Neural cell (in vitro differentiated cells): ENCODE results near the gene HSD3B7. TPM values are rescaled to one million over a fixed set of nuclear protein-coding genes. Genes with fewer than 3 reads are reported as not detected.

Source experiments
- H2AFZ ChIP-seq: fragments of 200-600, 300-800 bp; sonication (generic), shearing (Covaris generic); 2 replicates; pipeline ENCODE4 v1.6.0; 2014; ENCODE audit warnings: low read depth, mild to moderate bottlenecking, antibody characterized with exemption, low read length, moderate library complexity
- H3F3A ChIP-seq: fragments of 200-600 bp; shearing (Covaris generic); 2 replicates; pipeline ENCODE4 v1.6.1; 2016; ENCODE audit warnings: mild to moderate bottlenecking, moderate library complexity, mixed read lengths, antibody characterized with exemption, low read length; ENCODE audit not compliant: insufficient read depth, poor library complexity, severe bottlenecking
- H3K27ac ChIP-seq: fragments of 200-600, 300-800 bp; sonication (generic), shearing (Covaris generic); 2 replicates; pipeline ENCODE4 v1.5.1; 2014; ENCODE audit warnings: mild to moderate bottlenecking, low read length, moderate library complexity
- H3K27me3 ChIP-seq: fragments of 300-800, 200-600 bp; sonication (generic), shearing (Covaris generic); 2 replicates; pipeline ENCODE4 v1.6.0; 2014; ENCODE audit warnings: mild to moderate bottlenecking, low read depth, low read length, moderate library complexity; ENCODE audit not compliant: insufficient read depth
- H3K36me3 ChIP-seq: fragments of 300-800, 200-600 bp; sonication (generic), shearing (Covaris generic); 2 replicates; pipeline ENCODE4 v1.5.1; 2014; ENCODE audit warnings: mild to moderate bottlenecking, antibody characterized with exemption, low read length, moderate library complexity; ENCODE audit not compliant: insufficient read depth
- H3K4me2 ChIP-seq: fragments of 300-800, 200-600 bp; sonication (generic), shearing (Covaris generic); 2 replicates; pipeline ENCODE4 v1.6.0; 2014; ENCODE audit warnings: mild to moderate bottlenecking, low read length
- H3K4me3 ChIP-seq: fragments of 300-800, 200-600 bp; sonication (generic), shearing (Covaris generic); 2 replicates; pipeline ENCODE4 v1.5.1; 2014; ENCODE audit warnings: mild to moderate bottlenecking, low read length, moderate library complexity
- H3K79me2 ChIP-seq: fragments of 200-600 bp; shearing (Covaris generic); replicated peaks from 2 replicates; pipeline ENCODE4 v1.6.0; 2014; ENCODE audit warnings: mild to moderate bottlenecking, low read length, moderate library complexity; ENCODE audit not compliant: insufficient read depth
- H3K9ac ChIP-seq: fragments of 300-800, 200-600 bp; sonication (generic), shearing (Covaris generic); 2 replicates; pipeline ENCODE4 v1.6.1; 2016; ENCODE audit warnings: mild to moderate bottlenecking, low read length, mixed read lengths
- H3K9me2 ChIP-seq: fragments of 200-600 bp; shearing (Covaris generic); 2 replicates; pipeline ENCODE4 v1.6.1; 2016; ENCODE audit warnings: mild to moderate bottlenecking, low read length, mixed read lengths; ENCODE audit not compliant: insufficient read depth
- H3K9me3 ChIP-seq: fragments of 200-600, 300-800 bp; sonication (generic), shearing (Covaris generic); 2 replicates; pipeline ENCODE4 v1.6.1; 2016; ENCODE audit warnings: mild to moderate bottlenecking, mixed run types, low read length, moderate library complexity, mixed read lengths
- H4K20me1 ChIP-seq: fragments of 200-600 bp; shearing (Covaris generic); 2 replicates; pipeline ENCODE4 v1.6.1; 2016; ENCODE audit warnings: mild to moderate bottlenecking, mixed run types; ENCODE audit not compliant: insufficient read depth
- EP300 ChIP-seq: fragments of 450-650 bp; conservative IDR thresholded peaks from 2 replicates; pipeline ENCODE4 v1.6.1; 2014; ENCODE audit warnings: antibody characterized with exemption, mild to moderate bottlenecking, moderate library complexity; ENCODE audit not compliant: poor library complexity, severe bottlenecking
- EZH2 ChIP-seq: fragments of 200-600, 300-800 bp; shearing (Covaris generic), sonication (generic); IDR thresholded peaks from 2 replicates; pipeline ENCODE4 v1.6.1; 2014; ENCODE audit warnings: antibody characterized with exemption, low read length, borderline replicate concordance, mild to moderate bottlenecking; ENCODE audit not compliant: insufficient read depth, poor library complexity, severe bottlenecking
- MXI1 ChIP-seq: fragments of 450-650 bp; conservative IDR thresholded peaks from 2 replicates; pipeline ENCODE4 v1.6.1; 2014; ENCODE audit warnings: antibody characterized with exemption, mild to moderate bottlenecking; ENCODE audit not compliant: poor library complexity, severe bottlenecking
- POLR2AphosphoS5 ChIP-seq: IDR thresholded peaks from 2 replicates; pipeline ENCODE4 v1.6.1; 2012
- RAD21 ChIP-seq: fragments of 450-650 bp; conservative IDR thresholded peaks from 2 replicates; pipeline ENCODE4 v1.6.1; 2014; ENCODE audit warnings: antibody characterized with exemption, mild to moderate bottlenecking, moderate library complexity
- SMC3 ChIP-seq: fragments of 450-650 bp; conservative IDR thresholded peaks from 2 replicates; pipeline ENCODE4 v1.6.1; 2014; ENCODE audit warnings: antibody characterized with exemption, mild to moderate bottlenecking, moderate library complexity; ENCODE audit not compliant: poor library complexity
- TAF1 ChIP-seq: IDR thresholded peaks from 2 replicates; pipeline ENCODE4 v1.6.1; 2012; ENCODE audit warnings: low read depth
- polyA plus RNA-seq: library from polyadenylated mRNA; depleted of rRNA; stranded (reverse); fragments of >200 nt; gene quantifications from 2 replicates; pipeline ENCODE4 v1.2.3, GENCODE V29; 2014
- TF ChIP-seq, protein P1 (sequence below): IDR thresholded peaks from 2 replicates; pipeline ENCODE4 v1.6.1; 2012; ENCODE audit warnings: borderline replicate concordance
- TF ChIP-seq, protein P2 (sequence below): fragments of 450-650 bp; IDR thresholded peaks from 2 replicates; pipeline ENCODE4 v1.5.1; 2014; ENCODE audit warnings: antibody characterized with exemption, mild to moderate bottlenecking, moderate library complexity; ENCODE audit not compliant: poor library complexity, severe bottlenecking

The HSD3B7 gene
- polyA plus RNA-seq, 1 donor from 2014 or later: 3.4 TPM

DNA sequence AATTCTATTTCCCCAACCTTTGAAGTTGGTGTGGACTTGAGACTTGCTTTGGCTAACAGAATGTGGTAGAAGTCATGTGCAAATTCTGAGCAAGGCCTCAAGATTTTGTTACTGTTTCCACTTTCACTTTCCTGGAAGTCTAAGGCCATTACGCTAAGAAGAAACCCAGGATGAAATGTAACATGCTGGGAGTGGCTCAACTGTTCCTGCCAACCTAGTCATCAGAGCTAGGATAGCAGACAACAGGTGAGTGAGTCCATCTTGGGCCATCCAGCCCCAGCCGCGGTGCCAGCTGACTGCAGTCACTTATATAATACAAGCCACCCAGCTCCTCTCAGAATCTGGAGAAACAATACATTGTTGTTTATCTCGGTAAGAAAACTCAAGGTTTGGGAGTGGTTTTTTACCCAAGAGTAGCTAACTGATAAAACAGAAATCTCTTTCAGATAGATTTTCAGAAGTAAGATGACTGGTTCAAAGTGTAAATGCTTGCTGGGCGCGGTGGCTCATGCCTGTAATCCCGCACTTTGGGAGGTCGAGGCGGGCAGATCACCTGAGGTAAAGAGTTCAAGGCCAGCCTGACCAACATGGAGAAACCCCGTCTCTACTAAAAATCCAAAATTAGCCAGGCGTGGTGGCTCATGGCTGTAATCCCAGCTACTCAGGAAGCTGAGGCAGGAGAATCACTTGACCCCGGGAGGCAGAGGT is 37.7 kb downstream of the HSD3B7 start:
- Histone ChIP-seq H3K4me2 (no peak overlapping the region), H3K9me3 (no peaks in the 10 kb centered on the region), H3F3A (no peaks in the 10 kb centered on the region), H3K4me3 (no peak overlapping the region), H3K27me3 (no peaks in the 10 kb centered on the region), H3K79me2 (no peaks in the 10 kb centered on the region), H2AFZ (no peak overlapping the region), H3K9me2 (no peaks in the 10 kb centered on the region), H4K20me1 (no peaks in the 10 kb centered on the region), H3K27ac (no peak overlapping the region), H3K9ac (no peak overlapping the region), H3K36me3 (no peaks in the 10 kb centered on the region)
- TF ChIP-seq, protein P1, sequence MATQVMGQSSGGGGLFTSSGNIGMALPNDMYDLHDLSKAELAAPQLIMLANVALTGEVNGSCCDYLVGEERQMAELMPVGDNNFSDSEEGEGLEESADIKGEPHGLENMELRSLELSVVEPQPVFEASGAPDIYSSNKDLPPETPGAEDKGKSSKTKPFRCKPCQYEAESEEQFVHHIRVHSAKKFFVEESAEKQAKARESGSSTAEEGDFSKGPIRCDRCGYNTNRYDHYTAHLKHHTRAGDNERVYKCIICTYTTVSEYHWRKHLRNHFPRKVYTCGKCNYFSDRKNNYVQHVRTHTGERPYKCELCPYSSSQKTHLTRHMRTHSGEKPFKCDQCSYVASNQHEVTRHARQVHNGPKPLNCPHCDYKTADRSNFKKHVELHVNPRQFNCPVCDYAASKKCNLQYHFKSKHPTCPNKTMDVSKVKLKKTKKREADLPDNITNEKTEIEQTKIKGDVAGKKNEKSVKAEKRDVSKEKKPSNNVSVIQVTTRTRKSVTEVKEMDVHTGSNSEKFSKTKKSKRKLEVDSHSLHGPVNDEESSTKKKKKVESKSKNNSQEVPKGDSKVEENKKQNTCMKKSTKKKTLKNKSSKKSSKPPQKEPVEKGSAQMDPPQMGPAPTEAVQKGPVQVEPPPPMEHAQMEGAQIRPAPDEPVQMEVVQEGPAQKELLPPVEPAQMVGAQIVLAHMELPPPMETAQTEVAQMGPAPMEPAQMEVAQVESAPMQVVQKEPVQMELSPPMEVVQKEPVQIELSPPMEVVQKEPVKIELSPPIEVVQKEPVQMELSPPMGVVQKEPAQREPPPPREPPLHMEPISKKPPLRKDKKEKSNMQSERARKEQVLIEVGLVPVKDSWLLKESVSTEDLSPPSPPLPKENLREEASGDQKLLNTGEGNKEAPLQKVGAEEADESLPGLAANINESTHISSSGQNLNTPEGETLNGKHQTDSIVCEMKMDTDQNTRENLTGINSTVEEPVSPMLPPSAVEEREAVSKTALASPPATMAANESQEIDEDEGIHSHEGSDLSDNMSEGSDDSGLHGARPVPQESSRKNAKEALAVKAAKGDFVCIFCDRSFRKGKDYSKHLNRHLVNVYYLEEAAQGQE: no peak
- TF ChIP-seq TAF1: no peak
- no peak for TF ChIP-seq EZH2
- no peak for TF ChIP-seq RAD21
- TF ChIP-seq EP300: no peak
- TF ChIP-seq SMC3: no peak
- no peak for TF ChIP-seq MXI1
- no peak for TF ChIP-seq POLR2AphosphoS5
- TF ChIP-seq, protein P2, sequence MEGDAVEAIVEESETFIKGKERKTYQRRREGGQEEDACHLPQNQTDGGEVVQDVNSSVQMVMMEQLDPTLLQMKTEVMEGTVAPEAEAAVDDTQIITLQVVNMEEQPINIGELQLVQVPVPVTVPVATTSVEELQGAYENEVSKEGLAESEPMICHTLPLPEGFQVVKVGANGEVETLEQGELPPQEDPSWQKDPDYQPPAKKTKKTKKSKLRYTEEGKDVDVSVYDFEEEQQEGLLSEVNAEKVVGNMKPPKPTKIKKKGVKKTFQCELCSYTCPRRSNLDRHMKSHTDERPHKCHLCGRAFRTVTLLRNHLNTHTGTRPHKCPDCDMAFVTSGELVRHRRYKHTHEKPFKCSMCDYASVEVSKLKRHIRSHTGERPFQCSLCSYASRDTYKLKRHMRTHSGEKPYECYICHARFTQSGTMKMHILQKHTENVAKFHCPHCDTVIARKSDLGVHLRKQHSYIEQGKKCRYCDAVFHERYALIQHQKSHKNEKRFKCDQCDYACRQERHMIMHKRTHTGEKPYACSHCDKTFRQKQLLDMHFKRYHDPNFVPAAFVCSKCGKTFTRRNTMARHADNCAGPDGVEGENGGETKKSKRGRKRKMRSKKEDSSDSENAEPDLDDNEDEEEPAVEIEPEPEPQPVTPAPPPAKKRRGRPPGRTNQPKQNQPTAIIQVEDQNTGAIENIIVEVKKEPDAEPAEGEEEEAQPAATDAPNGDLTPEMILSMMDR: no peak

DNA sequence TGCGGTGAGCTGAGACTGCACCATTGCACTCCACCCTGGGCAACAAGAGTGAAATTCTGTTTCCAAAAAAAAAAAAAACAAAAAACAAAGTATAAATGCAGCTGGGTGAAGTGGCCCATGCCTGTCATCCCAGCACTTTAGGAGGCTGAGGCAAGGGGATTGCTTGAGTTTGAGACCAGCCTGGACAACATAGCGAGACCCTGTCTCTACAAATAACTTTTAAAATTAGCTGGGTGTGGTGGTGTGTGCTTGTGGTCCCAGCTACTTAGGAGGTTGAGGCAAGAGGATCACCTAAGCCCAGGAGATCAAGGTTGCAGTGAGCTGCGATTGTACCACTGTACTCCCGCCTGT is 38.2 kb downstream of the HSD3B7 start:
- no peak overlapping the region for H3K27ac ChIP-seq
- H3K9ac ChIP-seq: no peak overlapping the region
- no peaks in the 10 kb centered on the region for H3F3A ChIP-seq
- H2AFZ ChIP-seq: no peak overlapping the region
- no peaks in the 10 kb centered on the region for H4K20me1 ChIP-seq
- no peaks in the 10 kb centered on the region for H3K27me3 ChIP-seq
- no peak overlapping the region for H3K4me3 ChIP-seq
- H3K79me2 ChIP-seq: no peaks in the 10 kb centered on the region
- no peaks in the 10 kb centered on the region for H3K9me2 ChIP-seq
- no peaks in the 10 kb centered on the region for H3K36me3 ChIP-seq
- TF ChIP-seq MXI1 (no peak), EP300 (no peak), EZH2 (no peak), RAD21 (no peak), TAF1 (no peak), POLR2AphosphoS5 (no peak), SMC3 (no peak)
- TF ChIP-seq, protein P2: no peak
- TF ChIP-seq, protein P1: no peak
- H3K4me2 ChIP-seq: no peak overlapping the region
- H3K9me3 ChIP-seq: no peaks in the 10 kb centered on the region
